ENCODE data around the gene ESRP2. TPM values are rescaled to one million over a fixed set of nuclear protein-coding genes. Genes with fewer than 3 reads are reported as not detected.

Gene ESRP2
- total and polyA plus RNA-seq, 7 experiments from 2014 or later = 0.11 to 0.29 TPM; not detected in 5

GRCh38 chr16:68269793-68270192 lies 33.9 kb upstream of the ESRP2 start:
- Mint-ChIP-seq H3K36me3 (peaks cover 4 to 46% (median 27%) of the 10 kb centered on the region in 5 donors), H3K4me3 (peak overlapping the region in 9 of 10 donors; percentile 56 to 100 (median 72)), H3K27me3 (no peaks in the 10 kb centered on the region), H3K9me3 (no peaks in the 10 kb centered on the region), H3K4me1 (peaks cover 53 to 93% (median 86%) of the 10 kb centered on the region in 7 donors), H3K27ac (peak overlapping the region; percentile 93 to 98 (median 95))
- H3K27me3 ChIP-seq (ENCODE audit: control insufficient read depth in 2 of 2, insufficient read depth in 2 of 2, low read length in 2 of 2) = no peaks in the 10 kb centered on the region
- ChIA-PET POLR2A (interaction anchor here (0.6 to 25.4 kb wide), 6 partner anchors 9 to 42 kb away, joined by 3 to 531 read pairs (median 4); partner anchors contain the start of genes PRMT7 and SLC7A6OS), CTCF (interaction anchor here (0.8 to 1.6 kb wide), 4 partner anchors 11 to 57 kb away, joined by 3 to 5 read pairs (median 4); partner anchors contain the start of genes PRMT7 and SLC7A6OS)
- DNase-seq = no peak
- ATAC-seq = no peak
- H3K4me1 ChIP-seq (ENCODE audit: control insufficient read depth in 2 of 2, insufficient read depth in 2 of 2, low read length in 2 of 2) = peaks cover 53 to 73% of the 10 kb centered on the region in 2 donors
- H3K27ac ChIP-seq (ENCODE audit: low read depth, low read length) = peak overlapping the region; percentile 83
- H3K36me3 ChIP-seq (ENCODE audit: control insufficient read depth in 2 of 3, insufficient read depth in 3 of 3, low read length in 3 of 3) = peaks cover 0 to 27% (median 7%) of the 10 kb centered on the region in 3 experiments
- intact Hi-C loops (cut with micrococcal nuclease) = no loop called here
- no peak overlapping the region for H3K4me3 ChIP-seq (ENCODE audit: low read length)
- no peaks in the 10 kb centered on the region for H3K9me3 ChIP-seq (ENCODE audit: control insufficient read depth in 2 of 3, low read length in 3 of 3)

DNA sequence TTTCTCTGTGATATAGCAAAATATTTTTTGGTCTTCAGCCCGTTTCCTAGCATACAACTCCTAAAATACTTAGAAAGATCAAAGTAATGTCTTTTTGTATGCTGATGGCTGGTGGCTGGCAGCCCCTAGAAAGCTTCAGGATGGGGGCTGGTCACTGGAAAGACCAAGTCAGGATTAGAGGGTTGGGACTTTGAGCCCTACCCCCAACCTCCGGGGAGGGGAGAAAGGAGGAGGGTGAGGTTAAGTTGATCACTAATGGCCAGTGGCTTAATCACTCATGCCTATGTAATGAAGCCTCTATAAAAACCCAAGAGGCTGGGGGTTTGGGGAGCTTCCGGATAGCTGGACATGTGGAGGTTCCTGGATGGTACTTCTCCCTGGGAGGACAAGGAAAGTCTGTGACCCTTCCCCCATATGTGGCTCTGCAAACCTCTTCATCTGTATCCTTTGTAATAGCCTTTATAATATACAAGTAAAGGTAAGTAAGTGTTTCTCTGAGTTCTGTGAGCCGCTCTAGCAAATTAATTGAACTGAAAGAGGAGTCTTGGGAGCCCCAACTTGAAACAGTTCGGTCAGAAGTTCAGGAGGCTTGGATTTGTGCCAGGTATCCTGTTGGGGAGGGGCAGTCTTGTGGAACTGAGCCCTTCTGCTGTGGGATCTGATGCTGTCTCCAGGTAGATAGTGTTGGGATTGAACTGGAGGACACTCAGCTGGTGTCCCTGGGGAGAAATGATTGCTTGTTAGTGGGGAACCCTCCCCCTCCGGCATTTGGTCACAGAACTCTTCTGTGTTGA lies 31.9 kb upstream of the ESRP2 start:
- intact Hi-C loops (cut with micrococcal nuclease) = no loop called here
- no peak for DNase-seq
- Mint-ChIP-seq H3K27ac (peak overlapping the region; percentile 66 to 98 (median 94)), H3K4me3 (peak overlapping the region; percentile 48 to 100 (median 76)), H3K27me3 (no peaks in the 10 kb centered on the region), H3K36me3 (peaks cover 0 to 28% (median 15%) of the 10 kb centered on the region in 5 donors), H3K9me3 (no peaks in the 10 kb centered on the region), H3K4me1 (peaks cover 48 to 85% (median 77%) of the 10 kb centered on the region in 7 donors)
- Histone ChIP-seq H3K9me3 (ENCODE audit: control insufficient read depth in 2 of 3, low read length in 3 of 3) (no peaks in the 10 kb centered on the region), H3K36me3 (ENCODE audit: control insufficient read depth in 2 of 3, insufficient read depth in 3 of 3, low read length in 3 of 3) (peaks cover 0 to 17% (median 0%) of the 10 kb centered on the region in 3 experiments), H3K4me1 (ENCODE audit: control insufficient read depth in 2 of 2, insufficient read depth in 2 of 2, low read length in 2 of 2) (peaks cover 38 to 63% of the 10 kb centered on the region in 2 donors), H3K27ac (ENCODE audit: low read depth, low read length) (peak overlapping the region; percentile 83), H3K27me3 (ENCODE audit: control insufficient read depth in 2 of 2, insufficient read depth in 2 of 2, low read length in 2 of 2) (no peaks in the 10 kb centered on the region), H3K4me3 (ENCODE audit: low read length) (no peak overlapping the region)
- CTCF ChIA-PET = interaction anchor here (0.8 to 2.1 kb wide), 2 partner anchors 16 to 61 kb away, joined by 4 to 6 read pairs; no protein-coding TSS in a partner anchor
- no peak for ATAC-seq
- POLR2A ChIA-PET = interaction anchor here (0.8 to 25.4 kb wide), 8 partner anchors 9 to 103 kb away, joined by 3 to 531 read pairs (median 4); partner anchors contain the start of genes PRMT7 and SLC7A6OS

- H3K4me1 ChIP-seq (ENCODE audit: control insufficient read depth in 2 of 2, insufficient read depth in 2 of 2, low read length in 2 of 2) = peaks cover 31 to 48% of the 10 kb centered on the region in 2 donors
- ATAC-seq (peak; percentile 21), DNase-seq (peak in 5 of 9 donors; percentile 25 to 76 (median 42))
- H3K27me3 Mint-ChIP-seq = no peaks in the 10 kb centered on the region
- H3K36me3 Mint-ChIP-seq = peaks cover 0 to 21% (median 14%) of the 10 kb centered on the region in 5 donors
- no peaks in the 10 kb centered on the region for H3K9me3 Mint-ChIP-seq
- H3K36me3 ChIP-seq (ENCODE audit: control insufficient read depth in 2 of 3, insufficient read depth in 3 of 3, low read length in 3 of 3) = peaks cover 0 to 12% (median 0%) of the 10 kb centered on the region in 3 experiments
- no peaks in the 10 kb centered on the region for H3K27me3 ChIP-seq (ENCODE audit: control insufficient read depth in 2 of 2, insufficient read depth in 2 of 2, low read length in 2 of 2)
- intact Hi-C loops (cut with micrococcal nuclease) = loop anchor here (1.0 kb wide), 2 partner anchors 10 to 21 kb away; no protein-coding TSS in a partner anchor
- H3K27ac Mint-ChIP-seq = peak overlapping the region; percentile 89 to 99 (median 97)
- peak overlapping the region; percentile 93 to 100 (median 97) for H3K4me3 Mint-ChIP-seq
- no peaks in the 10 kb centered on the region for H3K9me3 ChIP-seq (ENCODE audit: control insufficient read depth in 2 of 3, low read length in 3 of 3)
- peak overlapping the region; percentile 99 for H3K27ac ChIP-seq (ENCODE audit: low read depth, low read length)
- H3K4me3 ChIP-seq (ENCODE audit: low read length) = peak overlapping the region; percentile 78
- H3K4me1 Mint-ChIP-seq = peaks cover 46 to 78% (median 65%) of the 10 kb centered on the region in 7 donors
- ChIA-PET POLR2A (interaction anchor here (1.7 to 25.4 kb wide), 6 partner anchors 9 to 46 kb away, joined by 5 to 531 read pairs (median 40); partner anchors contain the start of genes PRMT7 and SLC7A6OS), CTCF (interaction anchor here (0.6 to 9.0 kb wide), 3 partner anchors 19 to 121 kb away, joined by 3 to 317 read pairs (median 58); partner anchors contain the start of genes PRMT7 and SLC7A6OS)
Measured at GRCh38 chr16:68265078-68265920, 29.4 kb upstream of the ESRP2 start.

DNA sequence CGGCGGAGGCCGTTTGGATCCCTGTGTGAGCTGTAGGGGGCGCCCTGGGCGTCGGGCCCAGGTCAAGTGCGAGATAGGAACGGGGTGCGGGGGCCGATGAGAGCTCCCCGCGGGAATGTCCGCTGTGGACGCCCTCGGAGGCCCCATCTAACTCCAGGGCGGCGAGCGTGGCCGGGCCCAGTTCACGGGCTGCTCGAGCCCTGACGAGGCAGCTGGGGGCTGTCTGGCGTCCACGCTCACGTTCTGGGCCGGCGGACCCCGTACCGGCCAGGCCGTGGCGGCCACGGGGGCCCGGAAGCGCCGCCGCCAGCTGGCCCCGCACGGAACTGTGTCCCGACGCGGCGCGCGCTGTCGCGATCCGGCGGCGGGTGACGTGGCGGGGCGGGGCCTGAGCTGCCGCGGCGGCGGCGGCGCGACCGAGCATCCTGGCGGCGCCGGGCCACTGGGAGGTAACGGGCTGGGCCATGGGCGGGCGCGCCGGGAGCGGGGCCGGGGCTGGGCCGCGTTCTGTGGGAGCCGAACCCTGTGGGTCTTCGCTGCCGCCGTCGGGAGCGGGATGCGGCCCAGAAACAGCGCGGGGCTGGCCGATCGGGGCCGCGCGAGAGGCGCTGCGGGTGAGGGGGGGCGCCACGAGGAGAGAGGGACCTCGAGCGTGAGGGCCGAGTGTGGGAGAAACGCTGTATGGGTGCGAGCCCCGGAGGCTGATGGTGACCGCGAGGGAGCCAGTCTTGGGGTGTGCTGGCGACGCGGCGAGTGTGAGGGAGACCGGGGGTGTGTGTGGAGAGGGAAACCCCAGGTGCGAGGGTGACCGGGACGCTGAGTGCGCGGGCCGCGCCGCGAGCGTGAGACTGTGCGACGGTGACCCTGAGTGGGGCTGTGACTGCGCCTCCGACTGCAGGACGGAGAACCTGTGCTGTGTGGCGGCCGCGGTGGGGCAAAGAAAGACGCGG lies 28.5 kb upstream of the ESRP2 start, which contains the start of gene SLC7A6:
TSS of gene SLC7A6 (plus strand) at position 399 of the 950 bp plus-strand sequence. CDS start 10,201 bp downstream, outside the sequence.
- Mint-ChIP-seq H3K4me3 (peak within 1 kb of the TSS; percentile 93 to 100 (median 97)), H3K4me1 (peaks cover 40 to 69% (median 56%) of the 10 kb centered on the region in 7 donors), H3K9me3 (no peaks in the 10 kb centered on the region), H3K36me3 (peaks cover 0 to 19% (median 13%) of the 10 kb centered on the region in 5 donors), H3K27me3 (no peaks in the 10 kb centered on the region), H3K27ac (peak within 1 kb of the TSS; percentile 89 to 100 (median 98))
- intact Hi-C loops (cut with micrococcal nuclease) = loop anchor here (1.0 to 5.0 kb wide), 6 partner anchors 11 to 248 kb away; partner anchors contain the start of genes SLC7A6OS (in 2 of the 2), PLA2G15 (in 1 of the 2) and SMPD3 (in 1 of the 2)
- ChIA-PET CTCF (interaction anchor here (0.5 to 9.0 kb wide), 13 partner anchors 19 to 220 kb away, joined by 3 to 317 read pairs (median 4); partner anchors contain the start of genes PLA2G15, PRMT7 and SLC7A6OS), POLR2A (interaction anchor here (0.7 to 25.4 kb wide), 16 partner anchors 10 to 111 kb away, joined by 3 to 531 read pairs (median 6); partner anchors contain the start of genes PRMT7 and SLC7A6OS)
- ATAC-seq (peak; percentile 83), DNase-seq (peak; percentile 78 to 91 (median 84))
- H3K27me3 ChIP-seq (ENCODE audit: control insufficient read depth in 2 of 2, insufficient read depth in 2 of 2, low read length in 2 of 2) = no peaks in the 10 kb centered on the region
- no peaks in the 10 kb centered on the region for H3K9me3 ChIP-seq (ENCODE audit: control insufficient read depth in 2 of 3, low read length in 3 of 3)
- H3K27ac ChIP-seq (ENCODE audit: low read depth, low read length) = peak within 1 kb of the TSS; percentile 99
- H3K4me1 ChIP-seq (ENCODE audit: control insufficient read depth in 2 of 2, insufficient read depth in 2 of 2, low read length in 2 of 2) = peaks cover 27 to 39% of the 10 kb centered on the region in 2 donors
- peak within 1 kb of the TSS; percentile 78 for H3K4me3 ChIP-seq (ENCODE audit: low read length)
- H3K36me3 ChIP-seq (ENCODE audit: control insufficient read depth in 2 of 3, insufficient read depth in 3 of 3, low read length in 3 of 3) = peaks cover 0 to 21% (median 0%) of the 10 kb centered on the region in 3 experiments

- Histone ChIP-seq H3K9me3 (ENCODE audit: control insufficient read depth in 2 of 3, low read length in 3 of 3) (no peaks in the 10 kb centered on the region), H3K36me3 (ENCODE audit: control insufficient read depth in 2 of 3, insufficient read depth in 3 of 3, low read length in 3 of 3) (peaks cover 0 to 28% (median 0%) of the 10 kb centered on the region in 3 experiments), H3K27me3 (ENCODE audit: control insufficient read depth in 2 of 2, insufficient read depth in 2 of 2, low read length in 2 of 2) (no peaks in the 10 kb centered on the region), H3K4me3 (ENCODE audit: low read length) (peak overlapping the region; percentile 78), H3K4me1 (ENCODE audit: control insufficient read depth in 2 of 2, insufficient read depth in 2 of 2, low read length in 2 of 2) (peaks cover 22 to 32% of the 10 kb centered on the region in 2 donors), H3K27ac (ENCODE audit: low read depth, low read length) (peak overlapping the region; percentile 99)
- intact Hi-C loops (cut with micrococcal nuclease) = loop anchor here (1.0 to 5.0 kb wide), 6 partner anchors 12 to 249 kb away; partner anchors contain the start of genes SLC7A6OS (in 2 of the 2), PLA2G15 (in 1 of the 2) and SMPD3 (in 1 of the 2)
- Mint-ChIP-seq H3K27ac (peak overlapping the region; percentile 89 to 100 (median 98)), H3K4me3 (peak overlapping the region; percentile 90 to 100 (median 96)), H3K4me1 (peaks cover 32 to 62% (median 50%) of the 10 kb centered on the region in 7 donors), H3K36me3 (peaks cover 0 to 15% (median 8%) of the 10 kb centered on the region in 5 donors), H3K9me3 (no peaks in the 10 kb centered on the region), H3K27me3 (no peaks in the 10 kb centered on the region)
- no peak for DNase-seq
- no peak for ATAC-seq
- CTCF ChIA-PET = interaction anchor here (0.9 to 9.0 kb wide), 12 partner anchors 19 to 70 kb away, joined by 3 to 317 read pairs (median 4); partner anchors contain the start of genes PLA2G15, PRMT7 and SLC7A6OS
- POLR2A ChIA-PET = interaction anchor here (0.7 to 25.4 kb wide), 16 partner anchors 11 to 92 kb away, joined by 3 to 531 read pairs (median 6); partner anchors contain the start of genes PRMT7 and SLC7A6OS
Measured at GRCh38 chr16:68263559-68264127, 27.7 kb upstream of the ESRP2 start.
